ENCODE data around the gene EIPR1.

The EIPR1 gene

DNA sequence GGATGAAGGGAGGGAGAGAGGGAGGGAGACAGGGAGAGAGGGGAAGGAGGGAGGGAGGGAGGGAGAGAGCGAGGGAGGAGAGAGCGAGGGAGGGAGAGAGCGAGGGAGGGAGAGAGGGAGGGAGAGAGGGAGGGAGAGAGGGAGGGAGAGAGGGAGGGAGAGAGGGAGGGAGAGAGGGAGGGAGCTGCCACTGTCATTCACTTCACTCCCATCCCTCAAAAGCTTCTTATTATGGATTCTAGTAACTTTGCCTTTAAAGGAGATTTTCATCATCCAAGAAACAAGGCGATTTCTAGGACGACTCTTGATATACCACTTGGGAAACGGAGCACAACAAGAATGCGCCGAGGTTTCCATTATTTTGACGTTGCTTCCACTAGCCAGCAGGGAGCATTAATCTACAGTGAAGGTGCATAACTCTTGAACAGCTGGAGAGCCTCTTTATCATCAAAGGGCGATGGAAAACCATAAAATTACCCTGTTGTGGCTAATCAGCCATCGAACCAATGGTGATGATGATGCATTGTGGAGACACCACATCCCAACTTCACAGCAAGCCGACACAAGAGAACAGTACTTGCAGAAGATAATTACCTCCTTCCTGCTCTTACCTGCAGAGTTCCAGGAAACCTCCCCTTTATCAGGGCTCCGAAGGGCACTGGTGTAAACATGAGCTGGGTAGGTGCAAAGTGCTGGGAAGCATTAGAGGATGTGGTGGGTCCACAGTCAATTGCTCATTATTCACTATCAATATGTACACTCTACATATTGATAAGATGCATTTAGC is 130.5 kb downstream of the EIPR1 start:
- DNase-seq (ENCODE audit: low read depth) = no peak

DNA sequence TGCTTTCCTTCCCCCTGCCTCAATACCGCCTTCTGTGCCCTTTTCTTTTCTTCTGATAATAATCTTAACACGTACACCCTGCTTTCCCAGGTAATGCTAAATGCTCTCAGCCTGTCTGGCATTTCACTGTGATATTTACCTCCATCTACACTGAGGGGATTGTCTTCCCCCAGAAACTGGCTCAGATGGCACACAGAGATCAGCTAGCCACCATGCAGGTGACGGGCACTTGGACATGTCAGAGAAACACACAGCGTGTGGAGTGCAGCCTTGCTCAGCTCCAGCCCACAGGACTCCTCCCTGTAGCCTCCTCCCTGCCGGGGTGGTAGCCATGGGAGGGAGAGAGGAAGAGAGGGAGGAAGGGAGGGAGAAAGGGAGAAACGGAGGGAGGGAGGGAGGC is 131.2 kb downstream of the EIPR1 start:
- no peak for DNase-seq (ENCODE audit: low read depth)

DNA sequence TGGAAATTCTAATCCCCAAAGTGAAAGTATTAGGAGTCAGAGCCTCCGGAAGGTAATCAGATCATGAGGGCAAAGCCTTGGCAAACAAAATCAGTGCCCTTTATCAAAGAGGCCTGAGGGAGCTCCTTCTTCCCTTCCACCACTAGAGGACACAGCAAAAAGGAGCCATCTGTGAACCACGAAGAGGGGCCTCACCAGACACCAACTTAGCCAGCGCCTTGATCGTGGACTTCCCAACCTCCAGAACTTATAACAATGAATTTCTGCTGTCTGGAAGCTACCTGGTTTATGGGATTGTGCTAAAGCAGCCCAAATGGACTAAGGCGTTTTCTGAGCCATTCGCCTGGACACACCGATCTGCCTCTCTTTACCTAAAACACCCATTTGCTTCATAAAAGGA is 133.1 kb downstream of the EIPR1 start:
- DNase-seq (ENCODE audit: low read depth) = no peak

DNA sequence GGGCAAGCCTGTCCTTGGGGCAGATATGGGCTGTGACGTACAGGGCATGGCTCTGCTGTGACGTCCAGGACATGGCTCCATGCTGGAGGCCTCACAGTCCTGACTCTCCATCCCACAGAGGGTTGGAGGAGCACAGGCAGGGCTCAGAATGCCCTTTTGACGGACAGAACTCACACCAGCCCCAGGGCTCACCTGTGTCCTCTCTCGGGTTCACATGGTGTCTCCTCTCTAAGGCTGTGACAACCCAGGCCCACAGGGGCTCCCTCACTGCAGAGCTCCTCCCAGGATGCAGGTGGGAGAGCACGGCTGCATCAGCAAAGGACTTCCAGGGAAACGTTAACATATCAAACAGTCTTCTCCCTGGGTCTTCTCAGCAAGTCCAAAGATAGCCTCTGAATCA is 133.8 kb downstream of the EIPR1 start:
- DNase-seq (ENCODE audit: low read depth) = no peak

DNA sequence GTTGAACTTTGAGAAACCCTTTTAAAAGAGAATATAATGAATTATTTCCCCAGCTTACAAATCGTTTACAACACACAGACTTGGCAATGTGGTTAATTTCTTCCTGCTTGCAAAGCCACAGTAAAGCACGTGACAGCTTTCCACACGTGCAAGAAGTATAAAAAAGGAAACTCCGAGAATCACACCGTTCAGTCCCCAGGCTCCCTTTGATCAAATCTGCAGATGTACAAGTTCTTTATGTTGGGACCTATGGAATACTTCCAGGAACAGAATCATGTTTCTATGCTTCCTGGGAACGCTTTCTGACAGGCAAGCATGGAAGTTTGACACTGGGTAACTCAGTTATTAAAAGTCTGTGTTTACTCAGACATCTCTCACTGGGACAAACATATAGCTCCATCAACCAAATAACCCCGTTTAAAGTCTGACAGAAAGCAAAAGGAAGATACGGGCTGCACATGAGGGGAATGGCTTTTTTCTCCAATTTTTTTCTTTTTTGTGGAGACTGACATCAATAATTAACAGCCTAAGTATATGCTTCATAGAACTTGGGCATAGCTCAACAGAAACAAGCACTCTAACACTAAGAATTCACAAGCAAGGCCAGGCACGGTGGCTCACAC is 134.8 kb downstream of the EIPR1 start:
- peak; percentile 32 for DNase-seq (ENCODE audit: low read depth)

DNA sequence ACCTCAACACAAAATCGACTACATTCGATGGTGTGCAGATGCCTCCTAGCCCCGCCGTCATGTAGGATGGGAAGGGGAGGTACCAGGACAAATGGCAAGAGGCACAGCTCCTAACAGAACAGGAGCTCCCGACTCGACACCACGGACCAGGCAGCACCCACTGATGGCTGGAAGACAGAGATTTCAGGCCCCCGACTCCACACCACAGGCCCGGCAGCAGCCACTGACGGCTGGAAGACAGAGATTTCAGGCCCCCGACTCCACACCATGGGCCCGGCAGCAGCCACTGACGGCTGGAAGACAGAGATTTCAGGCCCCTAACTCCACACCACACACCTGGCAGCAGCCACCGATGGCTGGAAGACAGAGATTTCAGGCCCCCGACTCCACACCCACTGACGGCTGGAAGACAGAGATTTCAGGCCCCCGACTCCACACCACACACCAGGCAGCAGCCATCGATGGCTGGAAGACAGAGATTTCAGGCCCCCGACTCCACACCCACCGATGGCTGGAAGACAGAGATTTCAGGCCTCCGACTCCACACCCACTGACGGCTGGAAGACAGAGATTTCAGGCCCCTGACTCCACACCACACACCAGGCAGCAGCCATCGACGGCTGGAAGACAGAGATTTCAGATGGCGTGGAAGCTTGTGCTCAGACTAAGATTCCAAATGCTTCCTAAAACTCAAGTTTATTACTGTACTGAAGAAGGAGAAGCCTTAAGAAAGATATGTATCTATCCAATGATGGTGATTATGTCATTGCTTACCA is 135.5 kb downstream of the EIPR1 start:
- DNase-seq (ENCODE audit: low read depth) = no peak

DNA sequence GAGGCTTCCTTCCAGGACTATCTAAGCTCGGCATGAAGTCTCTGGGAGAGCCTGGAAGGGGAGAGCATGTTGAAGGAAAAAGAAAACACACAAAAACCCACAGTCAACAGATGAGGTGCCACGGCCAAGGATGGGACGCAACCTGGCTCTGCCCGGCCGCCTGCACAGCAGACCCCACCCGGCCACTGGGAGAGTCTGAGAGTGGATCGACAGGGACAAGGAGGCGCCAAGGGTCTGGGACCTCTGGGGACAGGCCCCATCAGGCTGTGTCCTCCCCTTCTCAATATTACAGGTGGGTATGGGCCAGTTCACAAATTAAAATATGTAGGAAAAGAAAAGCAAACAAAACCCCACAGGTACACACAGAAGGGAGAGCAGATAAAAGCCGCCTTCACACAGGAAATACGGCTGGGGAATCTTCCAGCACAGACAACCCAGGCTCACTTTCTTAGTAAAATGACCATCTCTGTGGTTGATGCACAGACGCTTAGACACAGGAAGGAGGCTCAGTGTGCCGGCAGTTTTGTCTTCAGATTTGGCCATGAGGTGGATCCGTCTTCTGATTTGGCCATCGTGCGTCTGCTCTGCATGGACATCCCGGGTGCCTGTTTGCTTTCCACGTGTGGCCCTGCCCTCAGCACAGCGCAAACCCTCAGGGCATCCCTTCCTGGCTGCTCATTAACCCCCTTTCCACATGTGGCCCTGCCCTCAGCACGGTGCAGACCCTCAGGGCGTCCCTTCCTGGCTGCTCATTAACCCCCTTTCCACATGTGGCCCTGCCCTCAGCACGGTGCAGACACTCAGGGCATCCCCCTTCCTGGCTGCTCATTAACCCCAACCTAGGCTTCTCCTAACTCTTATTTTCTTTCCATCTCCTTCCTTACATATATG is 138.4 kb downstream of the EIPR1 start:
- DNase-seq (ENCODE audit: low read depth) = no peak

DNA sequence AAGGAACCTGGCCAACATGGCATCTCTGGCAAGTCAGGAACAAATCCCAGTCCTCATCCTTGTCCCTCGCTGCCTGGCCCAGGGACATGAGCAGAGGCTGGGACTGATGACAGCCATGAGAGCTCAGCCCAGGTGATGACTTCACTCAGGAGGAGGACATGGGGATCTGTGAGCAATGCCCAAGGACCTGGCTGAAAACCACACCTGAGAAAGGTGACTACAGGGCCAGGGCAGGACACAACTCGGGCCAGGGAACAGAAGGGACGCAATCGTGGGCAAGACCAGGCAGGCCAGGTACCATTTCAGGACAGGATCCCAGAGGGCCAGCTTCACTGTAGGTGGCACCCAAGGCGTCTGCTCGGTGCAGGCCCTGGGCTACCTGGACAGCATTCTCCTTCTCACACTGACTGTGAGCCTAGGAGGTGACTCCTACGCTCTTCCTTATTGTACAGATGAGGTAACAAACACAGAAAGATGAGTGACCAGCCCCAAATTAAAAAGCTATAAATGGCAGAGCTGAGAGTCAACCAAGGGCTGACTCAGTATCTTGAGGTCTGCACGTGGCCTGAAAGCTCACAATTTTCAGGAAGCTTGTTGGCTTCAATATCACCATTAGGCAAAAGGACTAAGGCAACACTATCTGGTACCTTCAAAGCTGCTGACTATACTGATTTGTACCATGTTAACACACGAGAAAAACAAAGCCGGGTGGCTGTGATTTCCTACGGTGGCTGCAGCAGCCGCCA is 141.1 kb downstream of the EIPR1 start:
- DNase-seq (ENCODE audit: low read depth) = no peak

DNA sequence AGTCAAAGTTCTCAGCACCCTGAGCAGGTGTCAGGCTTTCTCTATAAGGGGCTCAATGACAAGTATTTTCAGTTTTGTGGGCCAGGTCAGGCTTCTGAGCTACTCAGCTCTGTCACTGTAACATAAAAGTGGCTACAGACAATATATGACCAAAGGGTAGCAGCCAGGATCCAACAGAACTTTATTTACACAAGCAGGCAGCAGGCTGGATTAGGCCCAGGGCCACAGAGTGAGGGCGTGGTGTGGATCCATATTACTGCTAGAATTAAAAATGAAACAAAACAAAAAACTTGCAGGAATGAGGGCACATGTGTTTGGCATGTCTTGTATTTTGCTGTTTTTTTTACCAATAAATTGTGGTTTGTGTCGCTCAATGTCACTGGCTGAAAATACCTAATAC is 143.7 kb downstream of the EIPR1 start:
- no peak for DNase-seq (ENCODE audit: low read depth)

DNA sequence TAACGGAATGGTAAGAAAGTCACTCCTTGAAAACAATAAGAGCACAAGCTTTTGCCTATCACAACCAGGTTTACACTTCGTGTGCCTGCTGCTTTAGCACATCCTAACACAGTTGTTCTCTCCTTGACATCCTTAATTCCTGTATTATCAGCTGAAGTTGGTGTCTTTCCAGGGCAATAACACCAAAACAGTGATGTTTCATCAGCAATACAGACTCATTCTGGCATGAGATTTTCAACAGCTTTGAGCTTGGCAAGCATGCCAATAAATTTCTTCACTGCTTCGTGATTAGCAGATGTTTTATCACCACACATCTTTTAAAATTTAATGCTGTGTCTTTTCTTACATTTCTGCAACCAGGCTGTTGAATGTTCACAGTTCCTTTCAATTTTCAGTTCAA is 148.4 kb downstream of the EIPR1 start:
- no peak for DNase-seq (ENCODE audit: low read depth)

DNA sequence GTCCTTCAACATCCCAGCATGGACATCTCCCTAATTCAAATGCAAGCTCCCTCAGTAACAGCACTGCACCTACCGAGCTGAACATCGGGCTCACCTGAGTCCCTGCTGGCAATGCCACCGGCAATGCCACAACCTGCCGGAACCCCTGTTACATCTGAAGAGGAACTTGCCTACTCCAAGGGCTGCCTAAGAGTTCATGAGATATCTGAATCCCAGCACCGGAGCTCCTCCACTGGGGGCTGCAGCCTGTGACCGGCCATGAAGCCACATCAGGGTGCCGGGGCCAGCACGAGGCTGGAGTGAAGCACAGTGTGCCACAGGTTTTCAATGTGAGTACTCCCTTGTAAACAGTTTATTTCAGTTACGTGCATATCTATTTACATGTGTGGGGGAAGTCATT is 152.9 kb downstream of the EIPR1 start:
- no peak for DNase-seq (ENCODE audit: low read depth)

DNA sequence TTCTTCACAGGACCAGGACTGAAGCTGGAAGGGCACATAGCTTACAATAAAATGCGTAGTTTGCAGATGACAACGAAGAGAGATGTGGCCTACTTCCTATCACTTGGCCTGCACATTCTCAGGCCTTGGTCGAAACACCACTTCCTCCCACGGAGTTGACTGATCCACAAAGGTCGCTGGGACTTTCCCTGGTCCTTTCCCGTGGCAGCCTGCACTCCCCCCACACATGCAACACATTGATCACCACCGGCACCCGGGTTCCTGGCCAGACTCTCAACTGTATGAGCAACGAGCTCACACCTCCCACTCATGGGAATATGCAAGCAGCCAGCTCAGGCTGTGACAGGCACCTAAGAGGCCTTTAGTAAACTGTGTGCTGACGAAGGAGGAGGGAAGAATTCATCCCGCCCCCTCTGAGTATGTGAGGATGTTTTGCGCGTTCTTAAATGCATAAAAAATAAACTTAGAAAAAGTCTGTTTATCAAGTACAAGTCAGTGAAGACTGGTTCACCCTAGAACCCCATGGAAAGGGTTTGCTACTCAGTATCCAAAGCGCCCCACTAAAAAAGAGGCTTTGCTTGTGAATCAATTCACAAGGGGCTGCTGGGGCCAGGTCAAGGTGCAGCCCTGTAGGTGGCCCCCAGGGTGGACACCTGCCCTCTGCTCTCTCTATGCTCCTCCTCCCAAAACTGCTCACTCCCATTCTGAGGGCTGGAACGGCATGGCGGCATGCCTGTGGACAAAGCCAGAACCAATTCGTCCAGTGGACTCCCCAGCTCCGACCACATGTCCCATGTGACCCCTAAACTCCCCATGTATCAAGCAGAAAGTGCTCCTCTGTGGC is 154.3 kb downstream of the EIPR1 start:
- peak; percentile 87 for DNase-seq (ENCODE audit: low read depth)

DNA sequence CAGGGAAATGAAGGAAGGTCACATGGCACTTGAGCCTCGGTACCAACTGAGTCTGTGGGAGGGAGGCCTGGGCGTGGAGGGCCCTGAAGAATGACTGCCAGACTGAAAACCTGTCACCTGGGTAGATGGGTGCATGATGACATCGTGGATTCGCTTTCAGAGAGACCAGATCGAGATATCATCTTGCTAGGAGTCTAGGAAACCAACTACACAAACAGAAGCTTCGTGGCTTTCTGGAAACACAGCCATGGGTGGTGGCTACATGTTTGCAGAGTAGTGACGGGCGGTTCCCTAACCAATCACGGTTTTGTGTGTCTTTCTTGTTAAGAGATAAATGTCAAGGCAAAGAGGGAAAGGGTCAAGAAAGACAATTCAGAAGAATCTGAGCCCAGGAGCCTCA is 155.0 kb downstream of the EIPR1 start:
- peak; percentile 53 for DNase-seq (ENCODE audit: low read depth)

DNA sequence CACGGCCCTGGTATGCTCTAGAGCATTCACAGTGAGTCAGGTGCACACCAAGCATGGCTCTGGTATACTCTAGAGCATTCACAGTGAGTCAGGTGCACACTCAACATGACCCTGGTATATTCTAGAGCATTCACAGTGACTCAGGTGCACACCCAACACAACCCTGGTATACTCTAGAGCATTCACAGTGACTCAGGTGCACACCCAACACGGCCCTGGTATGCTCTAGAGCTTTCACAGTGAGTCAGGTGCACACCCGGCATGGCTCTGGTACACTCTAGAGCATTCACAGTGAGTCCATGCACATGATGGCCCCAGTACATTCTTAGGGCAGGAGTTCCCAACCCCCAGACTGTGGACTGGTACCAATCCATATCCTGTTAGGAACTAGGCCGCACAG is 158.1 kb downstream of the EIPR1 start:
- DNase-seq (ENCODE audit: low read depth) = no peak

DNA sequence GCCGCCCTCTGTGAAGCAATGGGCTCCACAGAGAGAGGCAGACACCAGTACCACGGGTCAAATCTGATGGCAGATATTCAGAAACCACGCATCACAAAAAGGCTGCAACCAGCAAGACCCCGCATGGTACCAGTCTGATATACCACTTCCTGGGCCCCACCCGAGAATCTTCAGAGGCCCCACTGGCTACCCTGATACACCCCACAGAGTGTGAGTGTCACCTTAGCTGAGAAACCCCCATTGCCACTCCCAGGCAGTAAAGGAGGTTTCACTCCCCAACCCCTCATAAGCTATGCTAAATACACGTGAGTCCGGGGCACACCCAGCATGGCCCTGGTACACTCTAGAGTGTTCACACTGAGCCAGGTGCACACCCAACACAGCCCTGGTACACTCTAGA is 160.0 kb downstream of the EIPR1 start:
- DNase-seq (ENCODE audit: low read depth) = no peak

DNA sequence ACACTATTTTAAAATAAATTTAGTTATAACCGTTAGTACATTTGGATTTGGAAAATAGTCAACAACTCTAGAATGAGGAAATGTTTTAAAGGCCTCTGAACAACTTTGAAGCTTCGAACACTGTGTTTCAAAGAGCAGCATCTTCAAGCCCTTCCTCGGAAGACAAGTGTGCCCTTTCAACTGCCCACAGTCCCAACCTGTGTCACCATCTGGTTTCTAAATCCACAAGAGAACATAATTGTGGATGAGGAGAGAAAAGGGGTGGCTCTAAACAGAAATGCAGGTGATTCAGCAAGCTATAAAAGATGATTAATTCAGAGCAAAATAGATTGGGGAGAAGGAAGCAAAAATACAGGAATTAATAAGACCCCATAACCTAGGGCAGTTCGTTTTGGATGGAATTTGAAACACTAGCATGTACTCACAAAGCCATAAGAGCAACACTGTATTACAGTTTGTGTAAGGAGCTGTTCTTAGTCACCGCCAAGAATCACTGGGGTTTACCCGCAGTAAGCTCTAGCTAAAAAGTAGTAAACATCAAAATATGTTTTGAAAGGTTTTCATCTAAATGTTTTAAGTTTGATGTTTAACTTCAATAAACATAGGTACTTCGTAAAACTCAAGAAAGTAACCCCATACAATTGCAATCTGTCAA is 160.7 kb downstream of the EIPR1 start:
- DNase-seq (ENCODE audit: low read depth) = no peak

DNA sequence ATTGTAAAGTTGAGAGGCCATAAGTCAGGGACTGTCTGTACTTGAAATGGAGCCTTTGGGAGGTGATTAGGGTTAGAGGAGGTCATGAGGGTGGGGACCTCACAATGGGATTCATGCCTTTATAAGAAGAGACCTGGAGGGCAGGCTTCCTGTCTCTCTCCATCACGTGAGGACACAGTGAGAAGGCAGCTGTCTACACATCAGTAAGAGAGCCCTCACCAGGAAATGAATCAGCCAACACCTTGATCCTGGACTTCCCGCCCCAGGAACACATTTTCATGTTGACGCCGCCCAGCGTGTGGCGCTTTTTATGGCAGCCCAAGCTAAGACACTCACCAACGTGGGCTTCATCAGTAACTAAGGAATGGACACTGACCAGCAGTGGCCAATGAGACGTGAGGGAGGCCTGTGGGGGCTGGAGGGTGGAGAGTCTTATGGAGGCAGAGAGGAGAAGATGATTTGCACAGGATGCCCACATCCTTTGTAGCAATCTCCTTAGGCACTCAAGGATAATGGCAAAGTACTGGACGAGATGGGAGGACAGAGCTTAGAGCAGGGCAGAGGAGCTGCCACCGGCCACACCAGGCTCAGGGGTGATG is 162.7 kb downstream of the EIPR1 start:
- no peak for DNase-seq (ENCODE audit: low read depth)

DNA sequence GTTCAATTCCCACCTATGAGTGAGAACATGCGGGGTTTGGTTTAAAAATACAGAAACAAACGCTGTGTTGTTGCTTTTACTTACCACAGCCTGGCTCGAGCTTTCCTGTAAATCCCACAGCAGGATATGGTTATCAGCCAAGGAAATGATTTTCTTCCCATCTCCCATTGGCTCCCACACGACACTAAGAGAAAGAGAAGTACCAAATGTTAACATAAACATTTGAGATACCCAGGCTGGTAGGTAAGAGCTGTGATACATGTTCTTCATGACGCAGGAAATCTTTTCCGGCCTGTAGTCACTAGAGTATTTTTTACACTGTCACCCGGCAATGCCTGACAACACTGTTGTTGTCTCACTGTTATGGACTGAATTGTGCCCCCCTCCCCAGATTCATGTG is 163.6 kb downstream of the EIPR1 start:
- no peak for DNase-seq (ENCODE audit: low read depth)

DNA sequence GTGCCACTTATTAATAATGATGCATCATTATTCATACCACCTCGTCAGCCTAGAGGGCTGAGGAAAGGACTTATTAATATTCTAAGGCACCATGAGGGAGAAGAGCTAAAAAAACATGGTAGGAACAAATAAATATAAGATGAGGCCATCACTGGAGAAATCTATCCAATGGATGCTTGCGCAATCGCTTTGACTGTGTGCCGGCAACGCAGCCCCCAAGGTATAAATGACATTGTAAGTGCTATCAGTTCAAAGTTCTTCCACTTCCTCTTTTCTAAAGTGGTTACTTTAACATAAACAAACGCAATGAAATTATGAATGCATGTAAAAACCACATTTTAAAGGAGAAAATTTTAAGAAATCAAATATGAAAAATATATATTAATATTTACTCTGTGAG is 164.6 kb downstream of the EIPR1 start:
- no peak for DNase-seq (ENCODE audit: low read depth)

DNA sequence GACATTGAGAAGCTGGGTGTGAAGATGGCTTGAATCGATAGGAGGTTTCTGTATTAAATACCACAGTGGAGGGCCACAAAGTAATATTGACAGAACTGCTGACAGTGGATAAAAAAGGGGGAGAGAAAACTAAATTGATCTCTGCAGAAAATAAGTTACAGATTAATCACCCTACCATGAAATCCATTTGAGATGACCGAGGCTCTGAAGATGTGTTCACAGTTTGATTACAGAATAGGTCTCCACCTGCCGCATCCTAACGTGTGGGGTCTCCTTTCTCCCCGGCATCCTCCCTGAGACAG is 165.6 kb downstream of the EIPR1 start:
- no peak for DNase-seq (ENCODE audit: low read depth)
